DMS79 (cell line): ENCODE measurements around the gene SWT1.
A peak's percentile ranks its signal among the peaks of the same experiment; 100 is the strongest.

ENCODE experiments used
- DNase-seq: peaks from one replicate; lab custom pipeline; 2025; lab: John Stamatoyannopoulos, UW

The SWT1 gene, protein sequence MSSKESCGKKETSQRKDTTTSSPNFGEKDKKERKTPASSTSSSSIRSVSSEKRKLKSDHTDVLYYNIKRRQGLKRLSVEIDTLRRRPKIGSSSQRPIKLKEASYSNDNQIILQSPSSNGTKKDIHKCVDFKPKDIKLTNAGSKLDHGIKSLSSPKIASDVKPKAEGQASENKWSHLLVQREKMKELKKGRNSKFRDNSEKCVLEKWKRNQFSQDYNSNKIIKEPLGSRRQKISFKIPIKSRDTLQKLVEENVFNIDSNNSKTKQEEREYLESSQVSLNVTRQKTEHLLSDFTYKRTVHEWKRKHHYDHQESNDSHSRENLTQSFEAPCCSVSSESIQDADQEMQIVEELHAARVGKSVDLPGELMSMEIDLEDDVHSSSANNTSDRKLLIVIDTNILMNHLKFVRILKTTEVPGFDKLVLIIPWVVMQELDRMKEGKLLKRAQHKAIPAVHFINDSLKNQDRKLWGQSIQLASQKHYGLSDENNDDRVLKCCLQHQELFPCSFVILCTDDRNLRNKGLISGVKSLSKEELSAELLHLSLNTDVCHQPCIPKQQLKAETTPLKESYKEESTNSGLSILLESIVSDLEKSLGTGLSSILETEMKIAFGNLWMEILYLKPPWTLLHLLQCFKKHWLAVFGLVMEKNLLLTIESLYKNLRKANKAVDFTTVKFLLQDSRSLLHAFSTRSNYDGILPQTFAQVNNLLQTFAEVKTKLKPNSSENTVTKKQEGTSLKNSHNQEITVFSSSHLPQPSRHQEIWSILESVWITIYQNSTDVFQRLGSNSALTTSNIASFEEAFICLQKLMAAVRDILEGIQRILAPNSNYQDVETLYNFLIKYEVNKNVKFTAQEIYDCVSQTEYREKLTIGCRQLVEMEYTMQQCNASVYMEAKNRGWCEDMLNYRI

DNA sequence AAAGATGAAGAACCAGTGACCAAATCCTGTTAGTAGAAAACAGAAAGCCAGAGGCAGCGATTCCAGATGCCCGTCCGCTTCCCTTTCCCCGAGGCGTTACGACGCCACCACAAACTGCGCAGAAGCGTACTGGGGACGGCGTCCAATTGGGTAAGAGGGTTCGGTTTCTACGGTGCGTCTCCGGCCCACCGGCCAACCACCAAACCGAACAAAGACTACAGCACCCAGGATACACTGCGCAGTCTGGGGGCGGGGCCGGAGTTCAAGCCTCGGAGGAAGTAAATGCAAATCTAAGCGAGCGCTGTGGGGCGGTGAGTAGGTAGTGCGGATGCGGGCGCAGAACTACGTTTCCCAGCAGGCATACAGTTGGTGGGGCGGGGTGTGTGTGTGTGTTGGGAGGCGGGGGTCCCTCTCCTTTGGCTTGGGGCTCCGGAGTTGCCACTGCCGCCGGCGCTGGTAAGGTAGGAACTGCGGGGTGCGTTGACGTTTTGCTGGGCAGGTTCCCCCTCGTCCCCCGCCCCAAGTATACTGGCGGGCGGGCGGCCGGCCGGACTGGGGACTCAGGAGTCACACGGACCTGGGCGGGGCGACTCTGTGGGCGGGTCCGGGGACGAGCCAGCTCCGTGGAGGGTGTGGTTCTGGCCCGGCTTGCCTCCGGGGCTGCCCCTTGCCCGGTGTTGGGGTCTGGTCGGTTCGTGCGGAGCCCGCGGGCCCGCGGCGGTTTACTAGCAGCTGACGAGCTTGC, at the start of gene SWT1, which contains the start of gene TRMT1L:
Gene SWT1 (plus strand): TSS at position 314 of the 745 bp plus-strand sequence. CDS start 3,675 bp downstream, outside the sequence.
Gene TRMT1L (minus strand): TSS at position 100 of the 745 bp plus-strand sequence. CDS start 241 bp downstream, outside the sequence.
- DNase-seq: peak; percentile 99

DNA sequence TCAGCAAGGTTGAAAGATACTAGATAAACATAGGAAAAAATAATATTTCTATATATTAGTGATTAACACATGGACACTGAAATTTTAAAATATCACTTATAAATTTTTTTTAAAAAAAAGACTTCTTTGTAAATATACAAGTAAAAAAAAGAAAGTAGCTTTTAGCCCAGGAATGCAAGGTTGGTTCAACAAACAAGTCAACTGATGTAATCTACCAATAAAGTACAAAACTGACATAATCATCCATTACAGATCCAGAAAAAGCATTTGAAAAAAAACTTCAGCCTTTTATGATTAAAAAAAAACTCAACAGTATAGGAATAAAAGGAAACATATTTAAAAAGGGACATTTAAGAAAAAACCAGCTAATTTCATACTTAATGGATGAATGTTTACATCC, 48.6 kb upstream of the SWT1 start:
- DNase-seq: no peak

DNA sequence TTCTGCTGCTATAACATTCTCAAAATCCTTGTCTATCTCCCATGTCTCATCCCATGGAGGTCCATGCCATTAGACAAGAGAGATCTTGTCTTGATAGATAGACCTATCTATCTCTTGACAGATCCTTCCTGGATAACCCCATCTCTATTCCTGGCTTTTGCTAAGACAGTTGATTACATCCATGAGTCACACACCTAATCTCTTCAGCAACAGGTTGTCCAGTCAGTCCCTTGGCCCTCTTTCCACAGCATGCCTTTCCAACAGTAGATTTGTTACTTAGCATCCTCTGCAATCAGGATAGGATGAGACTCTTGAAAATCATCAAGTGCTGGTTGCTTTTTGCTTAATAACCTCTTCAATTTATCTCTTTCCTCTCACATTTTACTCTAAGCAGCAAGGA, 46.8 kb upstream of the SWT1 start:
- DNase-seq: no peak

DNA sequence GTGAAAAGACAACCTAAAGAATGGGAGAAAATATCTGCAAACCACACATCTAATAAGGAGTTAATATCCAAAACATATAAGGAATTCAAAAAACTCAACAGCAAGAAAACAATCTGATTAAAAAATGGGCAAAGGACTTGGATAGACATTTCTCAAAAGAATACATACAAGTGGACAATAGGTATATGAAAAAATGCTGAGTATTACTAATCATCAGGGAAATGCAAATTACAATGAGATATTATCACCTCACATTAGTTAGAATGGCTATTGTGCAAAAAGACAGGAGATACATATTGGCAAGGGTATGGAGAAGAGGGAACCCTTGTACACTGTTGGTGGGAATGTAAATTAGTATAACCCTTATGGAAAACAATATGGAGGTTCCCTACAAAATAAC, 45.1 kb upstream of the SWT1 start:
- no peak for DNase-seq

DNA sequence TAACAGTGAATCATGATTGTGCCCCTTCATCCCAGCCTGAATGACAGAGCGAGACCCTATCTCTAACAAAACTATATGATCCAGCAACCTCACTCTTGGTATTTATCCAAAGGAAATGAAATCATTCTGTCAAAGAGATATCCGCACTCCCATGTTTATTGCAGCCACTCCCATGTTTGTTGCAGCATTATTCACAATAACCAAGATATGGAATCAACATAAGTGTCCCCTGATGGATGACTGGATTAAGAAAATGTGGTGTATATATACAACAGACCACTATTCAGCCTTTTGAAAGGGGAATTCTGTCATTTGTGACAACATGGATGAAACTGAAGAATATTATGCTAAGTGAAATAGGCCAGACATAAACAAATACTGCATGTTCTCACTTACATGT, 44.6 kb upstream of the SWT1 start:
- DNase-seq: no peak

DNA sequence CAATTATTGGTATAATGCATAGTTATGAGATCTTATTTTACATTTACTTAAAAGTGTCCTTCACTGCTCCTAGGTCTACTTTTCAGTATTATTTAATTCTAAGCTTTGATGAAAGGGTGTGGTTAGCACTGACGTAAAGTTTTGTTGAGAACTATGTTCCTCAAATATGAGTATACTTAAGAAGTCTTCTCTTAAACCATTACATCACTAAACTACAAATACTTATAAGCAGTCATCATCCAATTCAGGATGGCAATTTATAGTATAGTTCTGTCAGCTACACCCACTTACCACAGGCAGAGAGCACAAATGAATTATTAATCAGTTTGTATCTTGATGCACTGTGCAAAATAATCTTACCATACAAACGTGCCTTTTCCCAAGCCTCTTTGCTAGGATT, 27.3 kb upstream of the SWT1 start:
- no peak for DNase-seq

DNA sequence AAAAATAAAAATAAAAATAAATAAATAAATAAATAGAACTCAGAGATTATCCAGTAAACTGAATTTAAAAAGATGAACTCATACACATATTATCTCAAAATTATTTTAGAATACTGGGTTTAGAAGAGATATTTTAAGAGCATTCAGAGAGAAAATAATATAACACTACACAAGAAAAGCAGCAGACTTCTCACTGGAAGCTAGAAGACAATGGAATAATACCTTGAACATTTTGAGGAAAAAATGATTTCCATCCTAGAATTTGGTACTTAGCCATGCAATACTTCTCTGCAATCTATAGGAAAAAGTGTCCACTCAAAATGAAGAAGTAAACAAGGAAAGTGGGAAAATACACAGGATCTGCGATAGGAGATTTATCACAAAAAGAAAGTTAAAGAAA, 24.4 kb upstream of the SWT1 start:
- no peak for DNase-seq

DNA sequence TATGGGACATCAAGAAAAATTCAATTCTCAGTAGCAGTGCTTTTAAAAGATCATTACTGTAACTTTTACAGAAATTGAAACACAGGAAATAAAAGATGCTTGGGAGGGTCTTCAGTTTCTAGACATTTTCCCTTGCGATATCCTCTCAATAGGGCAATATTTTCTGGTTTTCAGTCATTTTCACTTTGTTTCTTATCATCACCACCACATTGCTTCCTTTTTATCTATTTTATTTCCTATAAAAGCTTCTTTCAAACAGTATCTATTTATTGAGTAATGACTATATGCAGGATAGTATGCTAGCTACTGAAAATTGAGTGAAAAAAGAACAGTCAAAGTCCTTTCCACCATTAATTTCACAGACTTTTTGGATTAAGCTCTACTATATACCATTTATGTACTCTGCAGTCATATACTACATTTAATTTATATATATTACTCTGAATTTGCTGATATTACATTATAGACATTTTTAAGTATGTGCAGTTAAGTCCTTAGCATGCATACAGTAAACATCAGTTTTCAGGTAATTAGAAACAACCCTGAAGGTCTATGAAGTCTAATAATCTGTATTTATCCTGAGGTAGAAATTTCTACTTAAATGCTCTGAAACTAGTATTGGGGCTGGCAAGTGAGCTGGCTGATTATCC, 18.9 kb upstream of the SWT1 start:
- no peak for DNase-seq

DNA sequence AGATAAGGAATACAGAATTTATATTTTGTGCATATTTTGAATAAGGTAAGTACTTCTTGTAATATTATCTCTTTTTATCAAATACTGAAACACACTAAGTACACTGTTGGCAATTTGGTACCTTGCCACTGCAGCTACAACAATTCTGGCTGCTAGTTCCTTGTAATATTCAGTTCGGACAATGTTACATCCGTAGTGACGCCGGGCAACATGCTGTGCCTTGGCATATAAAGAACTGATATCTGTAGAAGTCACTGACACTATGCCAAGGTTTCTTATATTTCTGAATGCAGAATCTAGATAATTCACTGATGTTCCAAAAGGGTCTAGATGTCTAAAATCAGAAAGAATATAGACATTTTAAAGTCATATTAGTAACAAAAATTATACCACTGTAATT, 17.7 kb upstream of the SWT1 start:
- no peak for DNase-seq

DNA sequence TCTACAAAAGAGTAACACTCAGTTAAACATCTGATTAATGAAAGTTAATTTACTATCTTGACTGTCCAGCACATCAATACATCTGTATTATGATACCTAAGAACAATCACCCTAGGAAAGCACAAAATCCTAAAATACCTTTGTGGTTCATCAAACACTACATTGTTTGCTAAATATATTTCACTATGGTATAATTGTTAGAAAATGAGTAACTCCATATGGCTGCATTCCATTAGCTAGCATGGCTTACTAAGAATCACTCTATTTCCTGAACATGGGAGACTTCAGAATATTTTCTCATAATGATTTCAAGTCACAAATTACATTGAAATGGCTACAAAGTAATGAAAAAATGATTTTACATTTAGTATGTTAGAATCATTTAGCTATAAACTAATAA, 12.7 kb upstream of the SWT1 start:
- DNase-seq: no peak

DNA sequence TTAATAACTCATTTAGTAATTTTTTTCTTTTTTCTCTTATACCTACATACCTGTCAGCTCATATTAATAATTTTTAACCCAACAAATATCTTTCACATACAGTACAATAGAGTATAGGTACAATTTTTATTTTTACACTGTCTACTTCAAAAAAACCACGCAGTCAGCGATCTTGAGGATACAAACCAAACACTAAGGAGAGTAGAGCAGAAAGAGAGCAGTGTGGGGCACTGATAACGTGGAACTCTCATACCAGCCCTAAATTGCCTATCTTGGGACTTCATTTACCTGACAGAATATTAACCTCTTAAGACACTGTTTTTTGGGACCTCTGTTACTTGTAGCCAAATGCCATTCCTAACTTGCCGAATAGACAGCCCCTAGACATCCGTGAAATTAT, 5.8 kb upstream of the SWT1 start:
- no peak for DNase-seq

DNA sequence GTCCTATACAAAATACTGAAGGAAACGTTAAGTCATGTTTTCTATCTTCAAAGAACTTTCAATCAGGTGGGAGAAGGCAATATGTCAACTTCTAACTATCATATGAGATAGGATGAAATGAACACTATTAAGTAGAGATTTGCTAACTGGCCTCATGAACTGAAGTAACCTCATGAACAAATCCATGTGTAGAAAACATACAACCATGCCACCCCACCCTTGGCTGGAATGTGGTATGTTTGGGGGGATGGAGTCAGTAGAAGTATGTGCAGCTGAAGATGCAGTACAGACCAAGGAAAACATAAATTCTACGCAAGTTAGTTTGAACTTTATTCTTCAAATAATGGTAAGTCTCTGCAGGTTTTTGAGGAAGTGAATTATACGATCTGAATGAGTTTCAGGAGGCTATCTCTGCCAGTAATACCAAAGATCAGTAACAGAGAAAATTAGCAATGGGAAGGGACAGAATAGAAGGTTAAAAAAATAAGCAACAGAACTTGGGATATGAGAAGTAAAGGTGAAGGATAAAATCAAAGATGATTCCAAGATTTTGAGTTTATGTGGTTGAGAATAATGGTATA, 4.7 kb upstream of the SWT1 start:
- DNase-seq: no peak

DNA sequence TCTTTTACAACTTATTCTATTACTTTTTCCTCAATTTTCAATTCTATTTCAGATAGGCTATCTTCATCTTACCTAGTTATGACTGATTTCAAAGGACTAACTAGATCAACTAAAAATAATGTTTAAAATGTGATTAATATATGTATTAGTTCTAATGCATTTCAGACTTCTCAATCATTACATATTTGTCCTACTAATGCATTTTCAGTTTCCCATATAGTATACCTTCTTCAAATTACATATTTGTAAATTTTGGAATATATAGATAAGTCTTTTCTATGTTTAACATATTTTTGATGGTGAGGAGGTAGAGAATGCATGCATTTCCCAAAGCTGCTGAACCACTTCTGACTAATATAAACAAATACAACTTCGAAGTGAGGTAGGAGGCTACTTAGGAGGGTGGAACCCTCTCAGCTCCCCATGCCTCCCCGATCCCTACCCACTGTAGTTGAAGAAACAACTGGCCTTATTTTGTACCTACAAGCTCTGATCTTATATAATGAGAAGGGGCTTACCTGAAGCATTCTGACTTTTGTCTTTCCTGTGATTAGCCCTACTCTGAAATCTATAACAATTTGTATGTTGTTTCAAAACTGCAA, 2.0 kb upstream of the SWT1 start:
- no peak for DNase-seq

DNA sequence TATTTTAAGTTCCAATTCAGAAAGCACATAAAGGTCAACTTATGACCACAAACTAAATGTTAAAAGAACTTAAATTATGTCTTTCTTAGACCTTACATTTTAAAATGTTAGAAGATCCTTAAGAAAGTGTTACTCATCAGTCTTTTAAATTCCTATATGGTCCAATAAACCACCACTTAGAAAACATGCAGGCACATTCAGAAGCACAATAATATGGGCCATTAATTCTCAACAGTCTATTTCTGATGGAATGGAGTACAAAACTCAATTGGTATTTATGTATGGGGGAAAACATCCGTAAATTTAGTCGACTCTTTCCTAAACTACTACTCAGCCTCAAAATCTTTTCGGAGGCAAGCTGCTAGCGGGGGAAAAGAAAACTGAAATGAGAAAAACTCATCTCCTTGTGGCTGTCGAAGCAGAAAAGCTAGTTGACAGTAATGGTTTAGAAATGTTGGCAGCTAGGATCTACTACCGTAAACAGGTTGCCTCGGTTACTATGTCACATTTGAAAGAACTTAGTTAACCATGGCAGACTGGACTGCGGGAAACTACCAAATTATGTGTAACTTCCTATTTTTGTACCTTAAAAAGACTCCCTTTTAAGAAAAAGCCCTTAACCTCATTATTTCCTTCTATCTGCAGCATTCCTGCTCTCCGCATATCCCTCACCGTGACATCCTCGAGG, 1.2 kb upstream of the SWT1 start:
- DNase-seq: no peak

DNA sequence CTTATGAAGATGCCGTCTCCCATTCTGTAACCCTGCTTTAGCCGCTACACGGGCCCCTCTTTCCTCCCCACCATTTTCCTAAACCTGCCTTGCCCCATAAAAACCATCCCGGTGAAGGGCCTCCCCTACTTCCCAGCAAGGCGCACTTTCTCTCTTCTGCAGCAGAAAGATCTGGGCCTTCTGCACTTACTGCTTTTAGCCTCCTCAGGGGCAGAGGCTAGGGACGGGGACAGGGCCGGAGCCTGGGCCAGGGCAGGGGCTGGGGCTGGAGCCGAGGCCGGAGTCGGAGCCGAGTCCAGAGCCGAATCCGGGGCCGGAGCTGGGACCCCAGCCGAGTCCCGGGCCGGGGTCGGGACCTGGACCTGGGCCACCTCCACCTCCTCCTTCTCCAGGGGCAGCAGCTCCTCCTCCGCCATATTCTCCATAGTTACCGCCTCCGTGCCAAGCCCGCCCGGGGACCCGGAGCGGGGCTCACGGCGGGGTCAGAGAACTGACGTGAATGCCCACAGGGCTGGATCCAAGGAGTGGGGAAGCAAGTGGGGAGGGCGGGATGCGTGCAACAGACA, 596 bp upstream of the SWT1 start:
- DNase-seq: no peak

DNA sequence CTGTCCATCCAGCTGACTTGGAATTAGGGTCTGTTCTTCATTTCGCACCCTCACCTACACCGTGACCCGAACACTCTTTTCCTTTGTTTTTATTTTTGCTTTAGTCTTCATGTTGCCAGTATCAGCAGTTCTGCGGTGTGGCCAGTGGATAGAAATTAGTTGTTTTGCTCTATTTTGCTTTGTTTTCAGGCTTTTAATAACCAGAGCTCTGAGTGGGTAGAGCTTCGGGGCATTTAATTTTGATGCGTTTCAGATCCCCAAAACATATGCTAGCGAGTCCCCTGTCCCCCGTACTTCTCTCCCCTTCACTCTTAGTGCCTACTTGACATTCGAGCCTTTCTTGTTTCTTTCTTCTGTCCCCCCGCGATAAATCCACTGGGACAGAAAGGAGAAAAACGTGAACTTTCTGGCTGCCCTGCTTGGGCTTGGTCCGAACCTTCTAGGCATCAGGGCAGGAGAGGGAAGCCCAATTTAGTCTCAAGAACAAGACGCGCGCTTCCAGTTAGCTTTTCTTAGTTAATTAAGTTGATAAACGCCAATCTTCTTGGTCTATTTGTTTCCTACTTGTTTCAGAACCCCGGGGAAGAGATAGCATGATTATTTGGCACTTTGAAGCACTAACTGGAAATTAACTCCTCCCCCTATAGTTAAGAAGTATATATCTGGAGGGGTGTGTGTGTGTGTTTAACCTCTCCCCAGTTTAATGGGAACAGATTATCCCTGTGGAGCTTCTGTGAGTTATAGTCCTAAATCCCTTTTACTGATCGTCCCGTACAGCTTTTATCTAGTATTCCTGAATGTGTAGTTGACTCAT, 839 bp downstream of the SWT1 start:
- DNase-seq: no peak

DNA sequence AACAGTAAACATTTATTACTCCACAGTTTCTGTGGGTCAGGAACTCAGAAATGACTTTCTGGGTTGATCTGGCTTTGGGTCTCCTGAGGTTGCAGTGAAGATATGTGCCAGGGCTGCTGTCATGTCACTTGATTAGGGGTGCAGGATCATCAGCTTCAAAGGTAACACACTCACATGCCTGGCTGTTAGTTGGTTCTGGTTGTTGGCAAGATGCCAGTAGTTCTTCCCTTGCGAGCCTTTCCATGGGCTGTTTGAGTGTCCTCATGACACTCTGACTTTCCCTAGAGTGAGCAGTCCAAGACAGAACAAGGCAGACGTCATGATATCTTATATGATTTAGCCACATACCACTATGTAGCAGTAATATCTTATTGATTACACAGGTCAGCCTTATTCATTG, 1.8 kb downstream of the SWT1 start:
- DNase-seq: no peak

DNA sequence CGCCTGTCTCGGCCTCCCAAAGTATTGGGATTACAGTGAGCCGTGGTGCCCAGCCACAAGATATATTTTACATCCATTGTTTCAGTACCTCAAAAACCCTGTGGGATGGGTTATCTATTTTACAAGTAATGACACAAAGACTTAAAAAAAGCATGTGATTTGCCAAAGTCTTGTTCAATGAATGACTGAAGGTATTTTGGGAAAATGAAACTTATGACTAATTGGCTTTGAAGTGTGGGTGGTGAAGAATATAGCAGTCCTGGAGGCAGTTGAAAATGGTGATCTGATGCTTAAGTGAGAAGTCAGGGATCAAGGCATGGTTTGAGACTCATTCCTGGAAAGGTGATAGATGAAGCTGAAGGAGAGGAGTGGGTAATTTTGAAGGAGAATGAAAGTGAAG, 3.0 kb downstream of the SWT1 start:
- DNase-seq: no peak

DNA sequence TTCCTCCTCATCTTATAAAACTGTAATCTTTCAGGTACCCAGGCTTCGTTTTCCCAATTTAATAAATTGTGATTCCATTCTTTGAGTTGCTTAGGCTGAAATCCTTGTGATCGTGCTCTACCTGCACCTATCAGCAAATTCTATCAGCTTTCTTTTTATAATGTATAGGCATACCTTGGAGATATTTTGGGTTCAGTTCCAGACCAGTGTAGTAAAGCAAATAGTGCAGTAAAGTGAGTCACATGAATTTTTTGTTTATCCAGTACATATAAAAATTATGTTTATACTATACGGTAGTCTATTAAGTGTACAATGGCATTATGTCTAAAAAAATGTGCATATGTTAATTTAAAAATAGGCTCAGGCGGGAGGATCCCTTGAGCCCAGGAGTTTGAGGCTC, 5.5 kb downstream of the SWT1 start:
- DNase-seq: no peak
